Progenitor cell of endocrine pancreas (in vitro differentiated cells): ENCODE data around the gene HLCS. TPM values are rescaled to one million over a fixed set of nuclear protein-coding genes. Genes with fewer than 3 reads are reported as not detected.

ENCODE experiments used
- DNase-seq: peaks from one replicate; pipeline ENCODE4 v3.0.0; 2021; ENCODE audit warnings: low spot score; ENCODE audit not compliant: unreplicated experiment
- H3K27ac Mint-ChIP-seq: 2 replicates; pipeline ENCODE4 v1.8.0; 2021; ENCODE audit warnings: mild to moderate bottlenecking, moderate library complexity, mixed read lengths
- H3K27me3 Mint-ChIP-seq: 2 replicates; pipeline ENCODE4 v1.8.0; 2021; ENCODE audit warnings: mixed read lengths
- H3K36me3 Mint-ChIP-seq: 2 replicates; pipeline ENCODE4 v1.8.0; 2022; ENCODE audit warnings: mixed read lengths; ENCODE audit not compliant: insufficient read depth
- H3K4me1 Mint-ChIP-seq: 2 replicates; pipeline ENCODE4 v1.8.0; 2021; ENCODE audit warnings: low read depth, mixed read lengths
- H3K4me3 Mint-ChIP-seq: 2 replicates; pipeline ENCODE4 v1.8.0; 2021; ENCODE audit warnings: low read depth, mild to moderate bottlenecking, moderate library complexity, mixed read lengths
- H3K9me3 Mint-ChIP-seq: 2 replicates; pipeline ENCODE4 v1.8.0; 2021; ENCODE audit warnings: low read depth, mixed read lengths
- total RNA-seq: library from RNA; stranded (reverse); gene quantifications from 2 replicates; pipeline ENCODE4 v1.2.1, GENCODE V29; 2021
- TF ChIP-seq, protein P1 (sequence below): fragments of 200-600 bp; sonication (generic); IDR thresholded peaks from one replicate; pipeline ENCODE4 v1.5.0; 2021; ENCODE audit warnings: antibody characterized with exemption, mild to moderate bottlenecking; ENCODE audit not compliant: unreplicated experiment

HLCS gene
- total RNA-seq, 1 donor from 2014 or later, result 34.3 TPM

DNA sequence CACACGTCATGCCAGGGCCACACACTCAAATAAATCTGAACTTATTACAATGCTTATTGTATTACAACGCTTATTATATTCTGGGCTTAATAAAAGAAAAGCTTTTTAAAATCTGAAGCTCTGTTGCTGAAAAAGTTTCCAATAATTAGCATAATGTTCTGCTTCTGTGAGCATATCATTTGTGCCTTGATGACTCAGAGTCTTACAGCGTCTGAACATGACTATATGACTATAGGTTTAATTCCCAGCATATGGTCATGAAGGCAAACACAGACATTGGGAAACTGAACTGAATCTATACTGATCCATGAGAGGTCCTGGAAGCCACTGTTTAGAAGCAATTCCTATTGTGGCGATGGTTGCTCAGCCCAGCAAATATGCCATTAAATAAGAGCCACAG, 201.2 kb downstream of the HLCS start:
- peaks cover 8% of the 10 kb centered on the region for H3K36me3 Mint-ChIP-seq
- peaks cover 9% of the 10 kb centered on the region for H3K4me1 Mint-ChIP-seq
- H3K27me3 Mint-ChIP-seq, result no peaks in the 10 kb centered on the region
- no peak for DNase-seq
- TF ChIP-seq, protein P1, sequence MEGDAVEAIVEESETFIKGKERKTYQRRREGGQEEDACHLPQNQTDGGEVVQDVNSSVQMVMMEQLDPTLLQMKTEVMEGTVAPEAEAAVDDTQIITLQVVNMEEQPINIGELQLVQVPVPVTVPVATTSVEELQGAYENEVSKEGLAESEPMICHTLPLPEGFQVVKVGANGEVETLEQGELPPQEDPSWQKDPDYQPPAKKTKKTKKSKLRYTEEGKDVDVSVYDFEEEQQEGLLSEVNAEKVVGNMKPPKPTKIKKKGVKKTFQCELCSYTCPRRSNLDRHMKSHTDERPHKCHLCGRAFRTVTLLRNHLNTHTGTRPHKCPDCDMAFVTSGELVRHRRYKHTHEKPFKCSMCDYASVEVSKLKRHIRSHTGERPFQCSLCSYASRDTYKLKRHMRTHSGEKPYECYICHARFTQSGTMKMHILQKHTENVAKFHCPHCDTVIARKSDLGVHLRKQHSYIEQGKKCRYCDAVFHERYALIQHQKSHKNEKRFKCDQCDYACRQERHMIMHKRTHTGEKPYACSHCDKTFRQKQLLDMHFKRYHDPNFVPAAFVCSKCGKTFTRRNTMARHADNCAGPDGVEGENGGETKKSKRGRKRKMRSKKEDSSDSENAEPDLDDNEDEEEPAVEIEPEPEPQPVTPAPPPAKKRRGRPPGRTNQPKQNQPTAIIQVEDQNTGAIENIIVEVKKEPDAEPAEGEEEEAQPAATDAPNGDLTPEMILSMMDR, result no peak
- no peaks in the 10 kb centered on the region for H3K9me3 Mint-ChIP-seq
- H3K4me3 Mint-ChIP-seq, result no peak overlapping the region
- H3K27ac Mint-ChIP-seq, result no peak overlapping the region

DNA sequence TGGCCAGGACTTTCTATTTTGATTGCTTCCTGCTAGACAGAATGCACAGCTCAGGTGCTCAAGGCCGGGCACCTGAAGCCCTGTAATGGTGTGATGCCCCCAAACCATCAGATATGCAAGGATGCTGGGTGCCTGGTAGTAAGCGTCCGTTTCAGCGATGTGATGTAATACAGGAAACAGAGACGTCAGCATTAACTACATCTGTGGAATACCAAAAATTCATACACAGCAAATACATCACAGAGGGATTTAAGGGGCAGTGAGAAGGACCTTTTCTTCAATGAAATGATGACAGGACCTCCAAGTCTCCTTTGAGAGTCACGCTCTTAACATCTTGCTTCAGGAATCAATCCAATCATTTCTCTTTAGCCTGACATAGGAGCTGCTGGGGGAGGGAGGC, 203.2 kb downstream of the HLCS start:
- Mint-ChIP-seq H3K9me3 (no peaks in the 10 kb centered on the region), H3K36me3 (peaks cover 9% of the 10 kb centered on the region), H3K4me3 (no peak overlapping the region), H3K27me3 (no peaks in the 10 kb centered on the region), H3K4me1 (peaks cover 10% of the 10 kb centered on the region), H3K27ac (no peak overlapping the region)
- TF ChIP-seq, protein P1, result no peak
- DNase-seq, result no peak

DNA sequence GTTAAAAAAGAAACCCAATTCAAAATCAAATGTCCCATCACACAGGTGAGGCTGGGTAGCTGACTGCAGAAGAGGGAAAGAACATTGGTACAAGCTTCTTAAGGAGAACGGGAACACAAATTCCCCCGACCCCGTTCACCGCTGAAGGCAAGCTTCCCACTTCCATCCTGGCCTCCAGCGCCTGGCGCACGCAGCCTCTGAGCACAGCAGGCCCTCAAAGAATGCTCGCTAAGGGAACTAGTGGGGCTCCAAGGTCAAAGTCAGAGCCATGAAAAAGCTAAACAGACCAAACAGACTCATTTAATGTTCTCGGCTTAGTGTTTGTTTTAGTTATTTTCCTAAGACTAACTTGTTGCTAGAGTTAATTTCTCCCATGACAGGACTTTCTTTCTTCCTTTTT, 203.8 kb downstream of the HLCS start:
- H3K4me3 Mint-ChIP-seq, result no peak overlapping the region
- DNase-seq, result no peak
- H3K27me3 Mint-ChIP-seq, result no peaks in the 10 kb centered on the region
- H3K36me3 Mint-ChIP-seq, result peaks cover 9% of the 10 kb centered on the region
- peaks cover 6% of the 10 kb centered on the region for H3K4me1 Mint-ChIP-seq
- TF ChIP-seq, protein P1, result no peak
- no peaks in the 10 kb centered on the region for H3K9me3 Mint-ChIP-seq
- H3K27ac Mint-ChIP-seq, result peak overlapping the region; percentile 31

DNA sequence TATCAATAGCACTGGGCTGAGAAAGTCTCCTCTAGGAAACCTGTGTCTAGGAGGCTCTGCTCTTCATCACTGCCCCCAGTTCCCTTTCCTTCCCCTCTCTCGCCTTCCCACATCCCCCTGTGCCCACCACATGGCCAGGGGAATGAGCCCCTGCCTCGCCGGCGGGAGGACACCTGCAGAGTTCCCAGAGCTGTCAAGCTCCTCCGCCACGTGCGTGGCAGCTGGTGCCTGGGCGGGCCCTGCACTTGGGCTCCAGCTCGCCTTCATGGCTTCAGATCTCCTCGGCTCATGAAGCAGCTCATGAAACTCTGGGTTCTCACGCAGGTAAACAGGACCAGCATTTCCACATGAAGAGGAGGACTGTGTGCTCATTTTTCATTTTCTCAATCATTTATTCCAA, 204.8 kb downstream of the HLCS start:
- Mint-ChIP-seq H3K4me1 (peaks cover 6% of the 10 kb centered on the region), H3K27me3 (no peaks in the 10 kb centered on the region), H3K9me3 (no peaks in the 10 kb centered on the region), H3K36me3 (peaks cover 7% of the 10 kb centered on the region), H3K27ac (no peak overlapping the region), H3K4me3 (no peak overlapping the region)
- DNase-seq, result no peak
- TF ChIP-seq, protein P1, result no peak

DNA sequence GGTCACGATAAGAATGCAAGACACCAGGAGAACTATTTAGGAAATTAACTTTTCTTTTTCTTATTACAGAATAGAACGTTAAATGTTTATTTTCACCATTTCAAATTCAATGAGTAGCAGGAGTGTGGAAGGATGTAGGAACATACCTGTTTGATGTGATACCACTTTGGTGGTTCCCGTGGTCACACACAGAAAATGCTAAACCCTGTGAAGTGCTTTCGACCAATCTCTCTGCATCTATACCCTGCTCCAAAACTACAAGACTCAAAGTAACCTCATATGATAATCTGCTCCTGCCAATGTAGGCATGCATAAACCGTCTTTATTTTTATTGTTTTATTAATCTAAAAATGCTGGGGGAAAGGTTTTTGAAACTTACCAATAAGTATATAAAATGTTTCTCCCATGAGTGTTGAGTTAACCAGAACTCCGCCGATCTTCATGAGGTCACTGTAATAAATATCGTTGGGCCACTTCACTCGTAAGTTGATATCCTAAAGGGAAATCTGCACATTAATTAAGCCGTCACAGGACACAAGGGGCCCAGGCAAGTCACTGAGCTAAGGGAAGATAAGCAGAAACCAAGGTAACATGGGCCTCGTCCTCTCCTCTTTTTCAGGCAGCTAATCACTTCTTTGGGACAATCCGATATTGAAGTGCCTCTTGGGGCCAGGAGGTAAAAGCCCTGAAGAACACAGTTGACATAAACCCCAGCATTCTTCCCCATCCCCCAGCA, 207.0 kb downstream of the HLCS start:
- no peaks in the 10 kb centered on the region for H3K9me3 Mint-ChIP-seq
- H3K4me1 Mint-ChIP-seq, result peaks cover 6% of the 10 kb centered on the region
- H3K4me3 Mint-ChIP-seq, result no peak overlapping the region
- H3K27ac Mint-ChIP-seq, result no peak overlapping the region
- TF ChIP-seq, protein P1, result no peak
- no peaks in the 10 kb centered on the region for H3K27me3 Mint-ChIP-seq
- H3K36me3 Mint-ChIP-seq, result peaks cover 15% of the 10 kb centered on the region
- no peak for DNase-seq
